Measurements from ENCODE around the gene STK16.
"Not testable (repeated sequence)": the region's sequence is repeated elsewhere in the genome, so short reads cannot be mapped to it uniquely, and the experiment has no call there.

STK16 gene

DNA sequence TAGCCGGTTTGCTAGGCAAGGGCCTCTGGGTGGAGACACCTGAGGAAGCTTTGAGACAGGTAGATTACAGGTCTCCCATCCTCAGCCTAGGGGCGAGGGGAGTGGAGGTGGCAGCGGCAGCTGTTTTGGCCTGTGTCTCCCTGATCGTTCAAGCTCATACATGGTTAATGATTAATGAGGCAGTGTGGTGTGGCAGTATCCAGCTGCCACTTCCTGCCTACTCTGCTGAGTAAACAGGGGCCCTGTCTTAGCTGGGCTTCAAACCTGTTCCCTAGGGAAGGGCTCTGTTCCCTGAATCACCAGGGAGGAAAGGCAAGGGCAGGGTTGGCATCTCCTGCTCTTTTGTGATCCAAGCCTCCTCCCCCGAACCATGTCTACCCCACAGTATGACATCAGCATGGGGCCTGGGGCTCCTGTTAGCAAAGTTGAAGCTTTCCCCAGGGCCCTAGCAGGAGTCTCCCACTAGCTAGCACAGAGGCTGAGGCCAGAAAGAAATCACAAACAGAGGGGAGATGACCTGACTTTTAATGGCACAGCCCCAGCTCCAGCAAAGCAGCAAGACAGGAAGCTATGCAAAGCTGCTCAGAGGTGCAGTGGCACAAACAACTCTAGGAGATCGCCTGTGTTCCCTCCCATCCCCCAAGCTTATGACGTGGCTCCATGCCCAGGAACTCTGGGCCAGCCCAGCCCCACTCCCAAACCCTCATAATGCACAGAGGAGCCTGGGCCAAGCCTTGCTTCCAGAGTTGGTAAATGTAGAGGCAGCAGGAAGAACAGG lies 4.1 kb downstream of the STK16 start:
- peak overlapping the region; percentile 86 for H3K27ac Mint-ChIP-seq
- H3K36me3 Mint-ChIP-seq: peaks cover 16% of the 10 kb centered on the region

DNA sequence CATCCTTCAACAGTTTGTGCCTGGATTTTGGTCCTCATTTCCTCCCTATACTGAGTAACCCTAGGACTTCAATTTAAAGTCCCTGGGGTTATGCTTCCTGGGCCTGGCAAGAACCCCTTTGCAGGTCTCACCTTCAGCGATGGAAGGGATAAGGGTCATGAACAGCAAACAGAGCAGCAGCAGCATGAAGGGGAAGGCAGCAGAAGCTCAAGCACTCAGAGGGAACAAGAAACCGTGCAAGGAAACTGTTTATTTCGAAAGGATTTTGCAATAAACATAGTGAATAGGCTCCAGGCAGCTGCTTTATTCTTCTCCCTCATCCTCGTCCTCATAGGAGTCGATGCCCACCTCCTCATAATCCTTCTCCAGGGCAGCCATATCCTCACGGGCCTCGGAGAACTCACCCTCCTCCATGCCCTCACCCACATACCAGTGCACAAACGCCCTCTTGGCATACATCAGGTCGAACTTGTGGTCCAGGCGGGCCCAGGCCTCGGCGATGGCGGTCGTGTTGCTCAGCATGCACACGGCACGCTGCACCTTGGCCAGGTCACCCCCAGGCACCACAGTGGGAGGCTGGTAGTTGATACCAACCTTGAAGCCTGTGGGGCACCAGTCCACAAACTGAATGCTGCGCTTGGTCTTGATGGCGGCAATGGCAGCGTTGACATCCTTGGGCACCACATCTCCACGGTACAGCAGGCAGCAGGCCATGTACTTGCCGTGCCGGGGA lies 4.9 kb downstream of the STK16 start:
- Mint-ChIP-seq H3K27me3 (no peaks in the 10 kb centered on the region), H3K4me3 (peak overlapping the region; percentile 85), H3K4me1 (peaks cover 71% of the 10 kb centered on the region), H3K36me3 (peaks cover 16% of the 10 kb centered on the region), H3K27ac (peak overlapping the region; percentile 86), H3K9me3 (no peaks in the 10 kb centered on the region)

More for the DNA sequence above, 4.1 kb downstream of the STK16 start:
- Mint-ChIP-seq H3K4me1 (peaks cover 75% of the 10 kb centered on the region), H3K27me3 (no peaks in the 10 kb centered on the region), H3K4me3 (peak overlapping the region; percentile 85), H3K9me3 (no peaks in the 10 kb centered on the region)

DNA sequence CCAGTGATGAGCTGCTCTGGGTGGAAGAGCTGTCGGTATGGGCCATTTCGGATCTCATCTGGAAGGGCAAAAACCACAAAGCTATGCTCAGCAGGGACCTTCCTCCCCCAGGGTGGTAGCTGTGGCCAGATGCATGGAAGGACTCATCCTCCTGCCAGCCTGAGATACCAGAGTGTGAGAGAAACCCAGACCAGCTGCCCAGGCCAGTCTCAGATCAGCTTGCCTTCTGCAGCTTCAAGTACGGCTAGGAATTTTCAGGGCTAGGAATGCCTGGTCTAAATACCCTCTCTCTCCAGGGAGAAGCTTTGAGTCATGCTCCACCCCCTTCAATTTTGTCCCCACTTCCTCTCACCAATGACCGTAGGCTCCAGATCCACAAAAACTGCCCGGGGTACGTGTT lies 6.4 kb downstream of the STK16 start:
- H3K4me1 Mint-ChIP-seq: peaks cover 70% of the 10 kb centered on the region
- H3K36me3 Mint-ChIP-seq: peaks cover 16% of the 10 kb centered on the region
- peak overlapping the region; percentile 87 for H3K4me3 Mint-ChIP-seq
- no peaks in the 10 kb centered on the region for H3K27me3 Mint-ChIP-seq
- H3K27ac Mint-ChIP-seq: peak overlapping the region; percentile 96
- no peaks in the 10 kb centered on the region for H3K9me3 Mint-ChIP-seq

DNA sequence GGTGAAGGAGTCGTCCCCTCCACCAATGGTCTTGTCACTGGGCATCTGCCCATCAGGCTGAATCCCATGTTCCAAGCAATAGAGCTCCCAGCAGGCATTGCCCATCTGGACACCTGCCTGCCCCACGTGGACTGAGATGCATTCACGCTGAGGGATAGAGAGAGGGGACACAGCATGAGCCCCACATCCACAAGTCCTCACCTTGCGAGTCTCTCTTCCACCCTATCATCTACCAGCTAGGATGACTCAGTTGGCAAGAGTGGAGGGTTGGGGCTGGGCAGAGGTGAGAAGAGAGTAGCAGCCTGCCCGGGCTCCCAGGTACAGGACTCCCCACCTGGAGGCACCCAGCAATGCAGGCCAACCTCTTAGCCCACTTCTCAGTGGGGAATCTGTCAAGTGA lies 6.8 kb downstream of the STK16 start:
- Mint-ChIP-seq H3K4me1 (peaks cover 66% of the 10 kb centered on the region), H3K9me3 (no peaks in the 10 kb centered on the region), H3K27me3 (no peaks in the 10 kb centered on the region), H3K36me3 (peaks cover 16% of the 10 kb centered on the region), H3K27ac (peak overlapping the region; percentile 96), H3K4me3 (peak overlapping the region; percentile 87)

DNA sequence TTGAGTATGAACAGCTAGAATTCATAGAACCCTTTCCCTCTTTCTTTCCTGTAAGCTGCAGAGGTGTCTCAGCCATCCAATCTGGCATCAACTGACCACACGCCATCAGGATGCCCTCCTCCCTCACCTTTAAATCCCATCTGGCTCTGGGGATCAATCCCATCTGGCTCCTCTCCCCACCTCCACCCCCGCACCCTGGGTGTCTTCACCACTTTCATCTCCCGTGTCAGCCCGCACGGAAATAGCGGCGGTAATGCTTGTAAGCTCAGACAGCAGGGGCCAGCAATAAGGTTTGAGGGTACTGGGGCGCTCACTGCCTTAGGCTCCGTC lies 7.3 kb downstream of the STK16 start:
- Mint-ChIP-seq H3K9me3 (no peaks in the 10 kb centered on the region), H3K4me1 (peaks cover 62% of the 10 kb centered on the region), H3K4me3 (peak overlapping the region; percentile 87), H3K27me3 (no peaks in the 10 kb centered on the region), H3K27ac (peak overlapping the region; percentile 96), H3K36me3 (peaks cover 16% of the 10 kb centered on the region)

DNA sequence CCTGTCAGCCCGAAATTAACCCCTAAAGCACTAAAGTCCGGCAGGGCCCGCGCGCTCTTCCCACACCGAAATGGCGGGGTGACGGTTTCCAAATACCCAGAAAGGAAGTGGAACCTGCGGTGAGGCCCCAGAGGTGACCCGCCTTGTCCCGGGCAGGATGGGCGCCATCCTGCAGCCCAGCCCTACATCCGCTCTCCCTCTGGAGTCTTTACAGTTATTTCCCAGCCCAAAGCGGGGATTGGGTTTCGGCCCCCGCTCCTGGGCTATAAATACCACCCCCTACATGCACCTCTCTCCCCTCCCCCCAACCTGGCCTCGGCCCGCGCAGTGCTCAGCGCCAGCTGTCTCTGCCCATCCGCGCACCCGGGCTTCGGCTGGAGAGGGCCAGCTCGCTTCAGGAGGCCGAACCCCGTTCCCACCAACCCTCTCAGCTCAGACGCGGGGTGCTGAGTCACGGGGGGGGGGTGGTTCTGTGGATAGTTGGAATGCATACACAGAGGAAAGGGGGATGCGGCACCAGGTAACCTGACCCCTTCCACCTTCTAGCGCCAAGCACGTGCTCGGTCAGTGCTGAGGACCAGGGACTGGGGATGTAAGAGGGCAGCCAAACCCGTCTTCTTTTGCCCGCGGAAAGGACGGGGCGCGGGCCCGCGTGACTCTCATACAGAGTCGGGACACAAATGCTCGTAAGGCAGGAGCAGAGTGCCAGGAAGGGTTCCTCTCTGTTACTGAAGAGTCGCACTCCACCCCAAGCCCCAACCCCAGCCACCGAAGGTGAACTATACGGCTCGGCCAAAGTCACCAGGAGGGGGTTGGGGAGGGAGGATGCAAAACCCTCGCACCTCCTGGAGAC lies 7.8 kb downstream of the STK16 start, which contains the start of gene TUBA4B:
Gene TUBA4B (plus strand): TSS at position 344 of the 853 bp plus-strand sequence. CDS start 165 bp downstream, at position 509.
- Mint-ChIP-seq H3K4me3 (peak within 1 kb of the TSS; percentile 87), H3K9me3 (no peaks in the 10 kb centered on the region), H3K36me3 (peaks cover 16% of the 10 kb centered on the region), H3K4me1 (peaks cover 56% of the 10 kb centered on the region), H3K27me3 (no peaks in the 10 kb centered on the region), H3K27ac (peak within 1 kb of the TSS; percentile 96)

DNA sequence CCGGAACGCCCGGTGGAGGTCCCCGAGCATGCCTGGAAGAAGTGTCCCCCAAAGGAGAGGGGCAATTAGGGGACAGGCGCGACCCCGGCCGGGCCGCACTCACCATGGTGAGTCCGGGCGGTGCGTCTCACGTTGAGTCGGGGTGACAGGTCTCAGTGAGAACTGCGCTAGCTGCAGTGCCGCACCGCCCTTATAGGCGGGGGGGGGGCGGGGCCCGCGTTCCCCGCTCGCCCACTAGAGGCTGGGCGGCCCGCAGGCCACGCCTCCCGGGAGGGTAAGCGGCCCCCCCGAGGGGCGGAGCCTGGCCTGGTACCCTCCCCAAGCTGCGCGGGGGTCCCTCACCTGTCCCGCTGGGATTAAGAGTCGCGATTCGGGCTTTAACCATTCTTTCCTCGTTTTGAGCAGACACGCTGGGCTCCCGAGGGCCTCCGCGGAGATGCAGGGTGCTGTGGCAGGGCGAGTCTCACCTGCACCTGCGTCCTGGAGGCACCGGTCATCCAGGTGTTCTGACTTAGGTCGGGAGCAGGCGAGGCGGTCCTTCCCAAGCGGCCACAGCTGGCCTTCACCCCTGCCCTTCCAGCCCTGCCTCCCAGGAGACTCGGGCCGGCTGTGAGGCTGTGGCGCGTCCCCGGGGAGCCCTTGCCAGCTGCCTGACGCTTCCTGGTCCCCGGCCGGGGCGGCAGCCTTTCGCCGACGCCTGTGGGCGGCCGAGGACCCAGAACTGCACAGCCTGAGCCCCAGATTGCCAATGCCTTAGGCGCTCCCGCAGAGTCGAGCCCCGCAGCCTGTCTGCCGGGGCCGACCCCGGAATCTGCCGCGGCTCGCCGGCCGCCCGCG lies 8.7 kb downstream of the STK16 start, which contains the start of gene TUBA4A:
Gene TUBA4A (minus strand): TSS at position 166 of the 837 bp plus-strand sequence. CDS start 60 bp downstream, at position 106.
- no peaks in the 10 kb centered on the region for H3K27me3 Mint-ChIP-seq
- H3K27ac Mint-ChIP-seq: peak within 1 kb of the TSS; percentile 97
- no peaks in the 10 kb centered on the region for H3K9me3 Mint-ChIP-seq
- peaks cover 16% of the 10 kb centered on the region for H3K36me3 Mint-ChIP-seq
- peaks cover 47% of the 10 kb centered on the region for H3K4me1 Mint-ChIP-seq
- H3K4me3 Mint-ChIP-seq: peak within 1 kb of the TSS; percentile 87

DNA sequence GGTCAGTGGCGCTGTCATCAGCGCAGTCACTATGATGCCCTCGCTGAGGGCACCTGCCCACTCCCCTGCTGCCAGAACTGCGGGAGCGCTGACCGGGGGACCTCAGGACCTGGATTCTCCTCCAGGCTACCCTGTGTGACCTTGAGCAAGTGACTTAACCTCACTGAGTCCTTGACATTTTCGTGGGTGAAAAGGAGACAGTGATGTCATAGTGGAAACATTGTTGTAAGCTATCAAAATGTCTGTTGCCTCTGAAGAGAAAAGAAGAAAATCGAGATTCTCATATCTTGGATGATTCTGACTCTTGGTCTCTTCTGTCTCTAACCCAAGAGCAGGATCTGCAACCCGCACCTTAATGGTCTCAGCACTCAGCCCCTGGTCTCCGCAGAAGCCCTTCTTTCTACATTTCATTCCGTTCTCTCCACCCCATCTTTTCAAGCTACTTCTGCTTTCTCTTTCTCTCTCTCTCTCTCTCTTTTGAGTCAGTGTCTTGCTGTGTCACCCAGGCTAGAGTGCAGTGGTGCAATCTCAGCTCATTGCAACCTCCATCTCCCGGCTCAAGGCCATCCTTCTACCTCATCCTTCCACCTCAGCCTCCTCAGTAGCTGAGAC lies 9.4 kb downstream of the STK16 start:
- Mint-ChIP-seq H3K9me3 (no peaks in the 10 kb centered on the region), H3K27me3 (no peaks in the 10 kb centered on the region), H3K4me1 (peaks cover 40% of the 10 kb centered on the region), H3K4me3 (peak overlapping the region; percentile 87), H3K27ac (peak overlapping the region; percentile 97), H3K36me3 (peaks cover 13% of the 10 kb centered on the region)

DNA sequence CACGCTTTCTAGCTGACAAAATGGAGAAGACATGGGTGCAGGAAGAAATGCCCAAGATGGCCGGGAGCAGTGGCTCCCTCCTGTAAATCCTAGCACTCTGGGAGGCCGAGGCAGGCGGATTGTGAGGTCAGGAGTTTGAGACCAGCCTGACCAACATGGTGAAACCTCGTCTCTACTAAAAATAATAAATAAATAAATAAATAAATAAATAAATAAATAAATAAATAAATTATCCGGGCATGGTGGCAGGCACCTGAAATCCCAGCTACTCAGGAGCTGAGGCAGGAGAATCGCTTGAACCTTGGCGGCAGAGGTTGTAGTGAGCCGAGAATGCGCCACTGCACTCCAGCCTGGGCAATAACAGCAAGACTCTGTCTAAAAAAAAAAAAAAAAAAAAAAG lies 13.7 kb downstream of the STK16 start:
- not testable (repeated sequence) for H3K4me3 Mint-ChIP-seq, H3K27me3 Mint-ChIP-seq, H3K27ac Mint-ChIP-seq, H3K36me3 Mint-ChIP-seq, H3K9me3 Mint-ChIP-seq, H3K4me1 Mint-ChIP-seq

DNA sequence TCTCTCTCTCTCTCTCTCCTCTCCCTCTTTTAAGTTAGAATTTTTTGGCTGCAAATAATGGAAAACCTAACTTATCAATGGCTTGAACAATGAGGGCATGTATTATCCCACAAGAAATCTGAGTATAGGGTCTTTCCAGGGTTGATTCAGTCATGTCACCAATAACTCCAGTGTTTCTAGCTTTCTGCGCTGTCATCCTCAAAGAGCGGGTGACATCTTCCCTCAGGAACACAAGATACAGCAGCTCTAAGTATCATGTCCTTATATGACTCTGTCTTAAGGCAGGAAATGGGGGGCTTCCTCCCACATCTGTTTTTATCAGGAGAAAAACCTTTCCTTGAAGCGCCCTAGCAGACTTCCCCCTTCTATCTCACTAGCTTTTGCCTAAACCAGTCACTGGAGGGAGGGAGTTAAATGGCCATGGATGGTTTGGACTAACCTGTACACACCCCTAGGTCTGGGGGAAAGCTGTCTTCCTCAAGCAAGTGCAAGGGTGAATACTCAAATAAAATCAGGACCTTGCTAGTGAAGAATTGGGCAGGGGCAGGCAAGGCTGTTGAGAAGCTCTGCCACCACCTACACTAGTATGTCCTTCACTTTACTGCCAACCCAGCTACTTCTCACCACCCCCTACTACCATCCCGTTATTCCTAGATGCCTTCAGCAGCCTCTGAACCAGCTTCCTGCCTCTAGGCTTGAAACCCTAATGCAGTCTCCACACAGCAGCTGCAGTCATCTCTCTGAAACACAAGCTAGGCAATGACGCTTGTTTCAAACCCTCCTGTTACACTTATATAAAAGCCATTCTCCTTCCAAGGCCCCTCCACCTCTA lies 16.0 kb downstream of the STK16 start:
- Mint-ChIP-seq H3K4me1 (peaks cover under 1% of the 10 kb centered on the region), H3K9me3 (no peaks in the 10 kb centered on the region), H3K4me3 (no peak overlapping the region), H3K27ac (peak overlapping the region; percentile 41), H3K27me3 (no peaks in the 10 kb centered on the region), H3K36me3 (no peaks in the 10 kb centered on the region)

DNA sequence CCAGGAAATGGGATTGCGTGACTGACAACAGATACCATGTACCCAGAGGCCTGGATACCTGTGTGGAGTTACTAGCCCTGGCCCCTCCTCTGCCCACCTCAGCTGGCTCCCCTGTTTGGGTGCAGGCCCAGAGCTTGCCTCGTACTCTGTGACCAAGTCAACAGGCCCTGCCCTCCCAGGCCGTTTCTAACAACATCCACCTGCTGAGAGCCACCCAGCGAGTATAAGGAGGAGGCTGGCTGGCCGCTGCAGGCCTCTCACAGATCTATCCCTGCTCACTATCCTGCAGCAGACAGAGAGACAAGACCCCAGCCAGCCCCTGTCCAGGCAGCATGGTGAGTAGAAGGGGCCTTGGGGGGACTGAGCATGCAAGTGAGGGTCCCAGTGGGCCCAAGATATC lies 21.0 kb downstream of the STK16 start:
- no peak overlapping the region for H3K27ac Mint-ChIP-seq
- no peaks in the 10 kb centered on the region for H3K36me3 Mint-ChIP-seq
- no peak overlapping the region for H3K4me3 Mint-ChIP-seq
- no peaks in the 10 kb centered on the region for H3K4me1 Mint-ChIP-seq
- no peaks in the 10 kb centered on the region for H3K9me3 Mint-ChIP-seq
- H3K27me3 Mint-ChIP-seq: no peaks in the 10 kb centered on the region

DNA sequence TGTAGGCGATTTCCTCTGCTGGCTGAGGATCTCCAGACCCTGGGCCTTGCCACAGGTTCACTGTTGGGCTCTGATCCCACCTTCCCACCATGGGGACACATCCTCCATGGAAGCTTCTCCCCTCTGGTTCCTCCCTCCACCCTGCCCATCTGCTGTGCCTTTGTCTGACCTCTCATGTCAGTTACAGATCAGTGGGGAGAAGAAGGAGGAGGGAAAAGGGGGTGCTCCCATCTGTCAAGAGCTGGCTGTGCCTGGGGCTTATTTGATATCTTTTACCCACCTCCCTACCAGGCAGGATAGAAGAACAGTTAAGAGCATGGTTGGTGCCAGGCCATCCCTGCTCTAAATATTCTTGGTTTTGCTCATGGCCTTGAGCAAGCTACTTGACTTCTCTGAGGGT lies 21.6 kb downstream of the STK16 start:
- H3K9me3 Mint-ChIP-seq: no peaks in the 10 kb centered on the region
- H3K4me1 Mint-ChIP-seq: no peaks in the 10 kb centered on the region
- H3K27me3 Mint-ChIP-seq: no peaks in the 10 kb centered on the region
- H3K4me3 Mint-ChIP-seq: no peak overlapping the region
- no peaks in the 10 kb centered on the region for H3K36me3 Mint-ChIP-seq
- no peak overlapping the region for H3K27ac Mint-ChIP-seq

DNA sequence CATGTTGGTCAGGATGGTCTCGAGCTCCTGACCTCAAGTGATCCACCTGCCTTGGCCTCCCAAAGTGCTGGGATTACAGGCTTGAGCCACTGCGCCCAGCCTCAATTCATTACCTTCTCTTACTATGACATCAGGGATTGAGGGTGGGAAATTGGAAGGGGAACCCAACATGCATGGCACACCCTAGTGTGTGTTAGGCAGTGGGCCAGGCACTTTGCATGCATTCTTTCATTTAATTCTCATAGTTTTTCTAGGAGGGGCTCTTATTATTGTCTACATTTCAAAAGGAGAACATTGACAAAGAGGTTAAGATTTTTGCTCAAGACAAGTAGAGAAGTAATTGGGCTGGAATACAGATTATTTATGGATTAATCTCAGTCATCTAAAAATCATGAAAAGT lies 23.0 kb downstream of the STK16 start:
- no peaks in the 10 kb centered on the region for H3K36me3 Mint-ChIP-seq
- H3K27ac Mint-ChIP-seq: no peak overlapping the region
- no peak overlapping the region for H3K4me3 Mint-ChIP-seq
- no peaks in the 10 kb centered on the region for H3K4me1 Mint-ChIP-seq
- no peaks in the 10 kb centered on the region for H3K27me3 Mint-ChIP-seq
- H3K9me3 Mint-ChIP-seq: no peaks in the 10 kb centered on the region
